HG03520 (cell line): ENCODE results near the gene WDR33.
A peak's percentile ranks its signal among the peaks of the same experiment; 100 is the strongest.

Experiments
- ATAC-seq: cut with Tn5 transposase; IDR thresholded peaks from one replicate; pipeline ENCODE4 v1.9.1; 2021; ENCODE audit warnings: mild to moderate bottlenecking, moderate library complexity; ENCODE audit not compliant: unreplicated experiment

The WDR33 gene

GRCh38 chr2:127769587-127769986 is 41.4 kb downstream of the WDR33 start:
- ATAC-seq: no peak

DNA sequence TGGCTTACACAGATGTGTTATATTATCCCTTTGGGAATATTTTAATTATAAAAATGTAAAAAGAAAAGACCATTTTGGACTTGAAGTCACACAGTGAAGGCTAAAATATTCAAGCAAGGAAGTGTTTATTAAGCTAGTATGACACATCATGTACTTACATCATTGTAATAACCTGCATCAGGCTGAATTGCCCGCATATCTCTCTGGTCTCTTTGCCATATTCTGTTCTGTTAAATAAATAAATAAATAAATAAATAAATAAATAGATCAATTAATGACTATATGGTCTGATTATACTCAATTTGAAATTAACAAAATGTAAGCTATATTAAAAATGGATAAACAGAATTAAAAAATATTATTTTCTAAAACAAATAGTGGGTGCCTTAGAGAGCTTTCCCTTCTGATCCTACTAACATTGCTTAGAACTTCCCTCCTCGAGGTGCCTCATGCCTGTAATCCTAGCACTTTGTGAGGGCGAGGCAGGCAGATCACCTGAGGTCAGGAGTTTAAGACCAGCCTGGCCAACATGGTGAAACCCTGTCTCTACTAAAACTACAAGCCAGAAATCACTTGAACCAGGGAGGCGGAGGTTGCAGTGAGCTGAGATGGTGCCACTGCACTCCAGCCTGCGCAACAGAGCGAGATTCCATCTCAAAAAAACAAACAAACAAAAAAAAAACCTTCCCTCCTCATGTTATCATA is 42.0 kb downstream of the WDR33 start:
- ATAC-seq: no peak

DNA sequence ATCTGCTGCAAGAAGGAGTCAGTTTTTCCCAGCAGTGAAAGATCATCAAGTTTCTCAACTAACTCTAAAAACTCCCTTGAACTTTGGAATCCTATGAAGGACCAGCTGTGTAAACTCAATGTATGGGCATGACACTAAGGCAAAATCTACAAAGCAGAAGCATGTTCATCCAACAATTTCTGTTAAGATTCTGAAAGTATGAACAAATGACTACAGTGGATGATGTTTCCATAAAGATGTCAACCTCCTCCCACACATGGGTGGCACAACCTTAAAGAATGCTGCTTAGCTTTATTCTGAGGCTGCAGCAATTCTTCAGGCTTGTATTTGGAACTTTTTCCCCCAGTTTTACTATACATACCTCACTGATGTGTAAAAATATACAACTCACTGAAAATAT is 47.2 kb downstream of the WDR33 start:
- ATAC-seq: no peak

DNA sequence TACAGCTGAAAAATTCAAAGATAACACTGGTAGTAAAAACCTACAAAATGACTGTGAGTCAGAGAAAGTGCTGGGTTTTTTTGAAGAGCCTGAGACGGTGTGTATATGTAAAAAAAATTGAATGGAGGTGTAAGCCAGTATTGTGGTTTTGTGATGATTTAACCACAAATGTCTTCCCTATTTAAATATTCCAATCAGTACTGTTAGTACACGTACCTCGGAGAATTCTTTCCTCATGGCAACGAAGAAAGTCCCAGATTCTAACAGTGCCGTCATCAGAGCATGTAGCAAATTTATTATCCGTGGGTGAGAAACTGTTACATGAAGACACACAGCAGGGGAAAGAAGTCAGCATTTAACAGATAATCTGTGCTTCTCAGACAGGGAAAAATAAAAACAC is 48.1 kb downstream of the WDR33 start:
- no peak for ATAC-seq

DNA sequence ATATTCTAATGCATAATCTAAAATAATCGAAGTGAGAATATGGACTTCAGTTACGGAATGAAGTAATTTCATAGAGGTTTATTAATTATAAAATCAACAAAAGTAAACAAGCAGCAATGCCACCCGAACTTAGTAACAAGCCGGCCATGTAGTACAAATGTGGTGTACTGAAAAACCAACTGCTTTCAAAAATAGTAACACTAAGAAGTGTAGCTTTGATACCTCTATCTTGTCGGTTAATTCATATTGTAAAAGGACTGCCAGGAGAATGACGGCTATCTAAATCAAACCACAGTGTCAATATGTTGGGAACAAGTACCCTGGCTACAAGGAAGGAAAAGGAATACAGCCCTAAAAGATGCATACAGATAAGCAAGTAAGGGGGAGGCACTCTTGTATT is 48.5 kb downstream of the WDR33 start:
- no peak for ATAC-seq

- ATAC-seq: no peak
Observed at GRCh38 chr2:127759931-127760330, 51.0 kb downstream of the WDR33 start.

- ATAC-seq: no peak
Observed at GRCh38 chr2:127754186-127754585, 56.8 kb downstream of the WDR33 start.

DNA sequence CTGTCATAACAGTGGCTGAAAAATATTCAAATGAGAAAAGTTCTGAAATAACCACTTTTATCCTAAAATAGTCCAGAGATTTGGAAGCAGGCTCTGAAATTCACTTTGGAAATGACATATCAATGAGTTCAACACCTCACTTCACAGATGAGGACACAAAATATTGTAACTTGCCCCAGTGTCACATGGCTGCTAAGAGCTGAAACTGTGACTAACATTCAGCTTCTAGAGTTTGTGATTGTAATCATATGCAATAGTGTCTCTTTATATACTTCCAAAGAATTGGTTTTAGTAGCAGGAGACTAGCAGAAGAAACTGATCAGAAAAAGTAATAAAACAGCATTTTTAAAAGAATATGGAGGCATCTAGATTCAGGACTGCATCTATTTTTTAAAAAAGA is 57.6 kb downstream of the WDR33 start:
- ATAC-seq: no peak

- peak; percentile 98 for ATAC-seq
Observed at GRCh38 chr2:127749537-127749936, 61.4 kb downstream of the WDR33 start.

DNA sequence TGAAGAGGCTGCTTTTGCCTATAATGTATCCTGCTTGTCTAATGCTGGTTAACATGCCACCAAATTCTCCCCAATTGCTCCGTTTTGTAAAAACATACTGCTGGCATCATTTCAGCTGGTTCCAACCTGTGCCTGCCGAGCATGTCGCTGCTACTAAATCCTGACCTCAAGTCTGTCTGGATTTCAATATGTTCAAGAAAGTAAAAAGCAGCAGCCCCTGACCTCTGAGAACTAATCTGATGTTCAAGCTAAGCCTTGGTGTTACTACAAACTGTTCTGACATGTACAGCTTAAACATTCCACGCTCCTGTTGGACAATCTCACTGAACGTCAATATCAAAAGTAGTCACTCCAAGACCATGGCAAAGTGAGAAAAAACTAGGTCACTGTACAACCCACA is 63.4 kb downstream of the WDR33 start:
- no peak for ATAC-seq

- no peak for ATAC-seq
Observed at GRCh38 chr2:127743477-127744026, 67.4 kb downstream of the WDR33 start.

- no peak for ATAC-seq
Observed at GRCh38 chr2:127740665-127741288, 70.2 kb downstream of the WDR33 start.

- ATAC-seq: no peak
Observed at GRCh38 chr2:127739800-127740199, 71.2 kb downstream of the WDR33 start.

- ATAC-seq: no peak
Observed at GRCh38 chr2:127737892-127738291, 73.1 kb downstream of the WDR33 start.

- ATAC-seq: no peak
Observed at GRCh38 chr2:127735537-127736399, 75.2 kb downstream of the WDR33 start.

GRCh38 chr2:127735044-127735443 is 75.9 kb downstream of the WDR33 start:
- no peak for ATAC-seq

GRCh38 chr2:127733816-127734537 is 77.0 kb downstream of the WDR33 start:
- no peak for ATAC-seq

- ATAC-seq: no peak
Observed at GRCh38 chr2:127733113-127733815, 77.7 kb downstream of the WDR33 start.

DNA sequence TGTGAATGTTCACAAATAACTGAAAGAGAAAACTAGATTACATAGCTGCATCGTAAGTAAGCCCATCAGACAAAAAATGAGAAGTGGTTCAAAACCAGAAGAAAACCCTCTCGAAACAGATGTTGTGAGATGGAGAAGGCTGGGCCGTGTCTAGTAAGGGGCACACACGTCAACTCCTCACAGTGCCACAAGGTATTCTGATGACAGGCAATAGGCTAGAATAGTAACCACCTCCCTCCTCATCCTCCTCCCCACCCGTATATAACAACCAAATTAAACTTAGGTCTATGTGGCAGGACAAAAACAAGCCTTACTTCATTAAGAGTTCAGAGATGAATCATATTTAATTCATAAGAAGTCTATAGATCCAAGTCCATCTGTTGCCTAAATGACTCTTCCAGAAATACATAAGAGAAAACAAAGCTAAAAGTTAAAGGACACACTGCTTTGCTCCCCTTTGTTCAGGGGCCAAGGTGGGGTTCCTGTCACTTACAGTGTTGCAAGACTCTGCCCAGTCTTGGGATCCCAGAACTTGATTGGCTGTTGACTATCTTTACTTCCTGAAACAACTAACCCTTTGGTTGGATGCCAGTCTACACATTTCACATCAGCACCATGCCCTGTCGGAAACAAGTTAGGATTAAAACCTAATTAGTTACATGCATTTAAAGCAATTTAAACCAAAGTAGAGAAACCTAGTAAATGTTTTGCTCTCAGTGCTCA is 84.7 kb downstream of the WDR33 start:
- no peak for ATAC-seq

GRCh38 chr2:127722807-127723206 is 88.2 kb downstream of the WDR33 start:
- ATAC-seq: no peak
